ENCODE measurements around the gene VAMP4. TPM values are rescaled to one million over a fixed set of nuclear protein-coding genes. Genes with fewer than 3 reads are reported as not detected.

Gene VAMP4
- total and polyA plus RNA-seq, 10 of the 15 experiments (the other 5 are each of a cell fraction or from before 2014, with no cell fraction given): 0.90 to 7.9 (median 4.3) TPM

DNA sequence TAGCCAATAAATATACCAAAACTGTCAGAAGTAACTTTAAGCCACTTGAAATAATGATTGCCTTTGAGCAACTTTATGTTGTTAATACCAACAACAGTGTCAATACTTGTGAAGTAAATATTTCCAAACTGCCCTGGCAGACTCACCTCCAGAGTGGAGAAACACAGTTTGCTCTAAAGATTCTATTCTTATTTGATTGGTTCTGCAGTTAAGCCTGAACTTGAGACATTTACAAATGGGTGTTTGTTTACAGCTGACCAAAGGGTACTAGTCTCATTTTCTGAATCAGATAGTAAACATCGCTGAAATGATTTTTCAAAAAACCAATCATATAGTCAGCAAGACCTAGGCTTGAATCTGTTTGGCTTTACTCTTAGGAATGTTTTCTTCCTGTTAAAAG lies 88.1 kb downstream of the VAMP4 start (continued):
- TF ChIP-seq NFXL1 (IDR thresholded peaks at IDR 0.05; ENCODE audit: borderline replicate concordance): no peak

DNA sequence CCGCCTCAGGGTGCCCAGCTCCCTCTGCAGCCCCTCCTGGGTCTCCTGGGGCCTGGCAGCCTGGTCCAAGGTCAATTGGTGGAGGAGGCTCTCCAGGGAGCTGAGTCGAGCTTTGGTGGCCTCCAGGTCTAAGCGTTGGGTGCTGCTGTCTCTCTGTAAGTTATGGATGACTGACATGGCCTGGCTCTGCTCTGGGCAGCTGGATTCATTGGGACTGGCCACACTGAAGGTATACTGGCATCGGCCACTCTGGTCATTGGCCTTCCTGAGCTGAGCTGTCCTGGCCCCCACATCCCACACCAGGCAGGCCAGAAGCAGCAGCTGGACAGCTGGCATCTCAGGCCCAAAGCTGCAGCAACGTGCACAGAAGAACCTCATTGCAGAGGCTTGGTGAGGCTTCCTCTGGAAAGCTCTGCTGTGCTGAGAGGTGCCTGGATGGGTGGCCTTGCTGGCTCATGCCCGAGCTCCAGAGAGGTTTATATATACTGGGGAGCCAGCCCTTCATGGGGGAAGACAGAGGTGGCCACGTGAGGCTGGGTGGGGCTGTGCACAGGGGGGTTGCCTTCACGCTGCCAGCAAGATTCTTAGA lies 89.5 kb downstream of the VAMP4 start, which contains the start of gene MYOC:
MYOC (minus strand) TSS at position 455 of the 589 bp plus-strand sequence; CDS start at position 378, 77 bp downstream.
- H3K79me2 ChIP-seq (ENCODE audit: control insufficient read depth, insufficient read depth, low read length): no peaks in the 10 kb centered on the region
- no peaks in the 10 kb centered on the region for H4K20me1 ChIP-seq (ENCODE audit: control insufficient read depth, insufficient read depth)
- H3K4me2 ChIP-seq (ENCODE audit: control insufficient read depth, insufficient read depth): no peak within 1 kb of the TSS
- H3K9me3 ChIP-seq (replicated peaks; ENCODE audit: control insufficient read depth, insufficient read depth, low read length): no peaks in the 10 kb centered on the region
- CTCF ChIA-PET: interaction anchor here (0.6 to 7.3 kb wide), 5 partner anchors 7 to 153 kb away, joined by 3 to 68 read pairs (median 3); no protein-coding TSS in a partner anchor
- no peak within 1 kb of the TSS for H2AFZ ChIP-seq (ENCODE audit: control insufficient read depth, low read depth, low read length)
- 8% methylated on average over 8 of the region's 8 CpGs for WGBS (ENCODE audit: insufficient coverage, insufficient replicate concordance, low lambda C conversion rate, missing lambda C conversion rate)
- no peak within 1 kb of the TSS for H3K4me3 ChIP-seq
- H3K4me1 ChIP-seq (ENCODE audit: control insufficient read depth, insufficient read depth, low read length): no peaks in the 10 kb centered on the region
- RAD21 ChIA-PET (ENCODE audit: unreplicated experiment): interaction anchor here (0.6 to 0.9 kb wide), 2 partner anchors 31 to 66 kb away, joined by 3 read pairs; no protein-coding TSS in a partner anchor
- POLR2A ChIA-PET: interaction anchor here (1.3 kb wide), 1 partner anchor 16 kb away, joined by 3 read pairs; no protein-coding TSS in a partner anchor
- intact Hi-C loops (cut with micrococcal nuclease; ENCODE audit: unreplicated experiment) (no loop called here), in situ Hi-C loops (cut with MboI) (no loop called here)
- H3K9ac ChIP-seq (ENCODE audit: control insufficient read depth, insufficient read depth, low read length): no peak within 1 kb of the TSS
- no peak for ATAC-seq
- H3K27me3 ChIP-seq (replicated peaks in 1 of 2; ENCODE audit: control insufficient read depth in 2 of 2, insufficient read depth in 2 of 2, low read length in 1 of 2): peaks cover 0 to 3% of the 10 kb centered on the region in 2 experiments; a peak in 1 of 4 replicates
- FAIRE-seq: no peak
- SMC1A ChIA-PET (ENCODE audit: uncharacterized antibody, unreplicated experiment): no interaction called here
- no TSS peak for BruUV-seq (replicated peaks)
- no peak within 1 kb of the TSS for H3K27ac ChIP-seq (ENCODE audit: control insufficient read depth, insufficient read depth)
- no peak for DNase-seq (ENCODE audit: low read depth, low spot score)
- no peaks in the 10 kb centered on the region for H3K36me3 ChIP-seq (ENCODE audit: control insufficient read depth in 2 of 2, insufficient read depth in 2 of 2, low read length in 1 of 2)
- TF ChIP-seq, protein P1, sequence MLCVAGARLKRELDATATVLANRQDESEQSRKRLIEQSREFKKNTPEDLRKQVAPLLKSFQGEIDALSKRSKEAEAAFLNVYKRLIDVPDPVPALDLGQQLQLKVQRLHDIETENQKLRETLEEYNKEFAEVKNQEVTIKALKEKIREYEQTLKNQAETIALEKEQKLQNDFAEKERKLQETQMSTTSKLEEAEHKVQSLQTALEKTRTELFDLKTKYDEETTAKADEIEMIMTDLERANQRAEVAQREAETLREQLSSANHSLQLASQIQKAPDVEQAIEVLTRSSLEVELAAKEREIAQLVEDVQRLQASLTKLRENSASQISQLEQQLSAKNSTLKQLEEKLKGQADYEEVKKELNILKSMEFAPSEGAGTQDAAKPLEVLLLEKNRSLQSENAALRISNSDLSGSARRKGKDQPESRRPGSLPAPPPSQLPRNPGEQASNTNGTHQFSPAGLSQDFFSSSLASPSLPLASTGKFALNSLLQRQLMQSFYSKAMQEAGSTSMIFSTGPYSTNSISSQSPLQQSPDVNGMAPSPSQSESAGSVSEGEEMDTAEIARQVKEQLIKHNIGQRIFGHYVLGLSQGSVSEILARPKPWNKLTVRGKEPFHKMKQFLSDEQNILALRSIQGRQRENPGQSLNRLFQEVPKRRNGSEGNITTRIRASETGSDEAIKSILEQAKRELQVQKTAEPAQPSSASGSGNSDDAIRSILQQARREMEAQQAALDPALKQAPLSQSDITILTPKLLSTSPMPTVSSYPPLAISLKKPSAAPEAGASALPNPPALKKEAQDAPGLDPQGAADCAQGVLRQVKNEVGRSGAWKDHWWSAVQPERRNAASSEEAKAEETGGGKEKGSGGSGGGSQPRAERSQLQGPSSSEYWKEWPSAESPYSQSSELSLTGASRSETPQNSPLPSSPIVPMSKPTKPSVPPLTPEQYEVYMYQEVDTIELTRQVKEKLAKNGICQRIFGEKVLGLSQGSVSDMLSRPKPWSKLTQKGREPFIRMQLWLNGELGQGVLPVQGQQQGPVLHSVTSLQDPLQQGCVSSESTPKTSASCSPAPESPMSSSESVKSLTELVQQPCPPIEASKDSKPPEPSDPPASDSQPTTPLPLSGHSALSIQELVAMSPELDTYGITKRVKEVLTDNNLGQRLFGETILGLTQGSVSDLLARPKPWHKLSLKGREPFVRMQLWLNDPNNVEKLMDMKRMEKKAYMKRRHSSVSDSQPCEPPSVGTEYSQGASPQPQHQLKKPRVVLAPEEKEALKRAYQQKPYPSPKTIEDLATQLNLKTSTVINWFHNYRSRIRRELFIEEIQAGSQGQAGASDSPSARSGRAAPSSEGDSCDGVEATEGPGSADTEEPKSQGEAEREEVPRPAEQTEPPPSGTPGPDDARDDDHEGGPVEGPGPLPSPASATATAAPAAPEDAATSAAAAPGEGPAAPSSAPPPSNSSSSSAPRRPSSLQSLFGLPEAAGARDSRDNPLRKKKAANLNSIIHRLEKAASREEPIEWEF (IDR thresholded peaks at IDR 0.05; ENCODE audit: insufficient replicate concordance, low read depth, low read length): no peak
- TF ChIP-seq, protein P2, sequence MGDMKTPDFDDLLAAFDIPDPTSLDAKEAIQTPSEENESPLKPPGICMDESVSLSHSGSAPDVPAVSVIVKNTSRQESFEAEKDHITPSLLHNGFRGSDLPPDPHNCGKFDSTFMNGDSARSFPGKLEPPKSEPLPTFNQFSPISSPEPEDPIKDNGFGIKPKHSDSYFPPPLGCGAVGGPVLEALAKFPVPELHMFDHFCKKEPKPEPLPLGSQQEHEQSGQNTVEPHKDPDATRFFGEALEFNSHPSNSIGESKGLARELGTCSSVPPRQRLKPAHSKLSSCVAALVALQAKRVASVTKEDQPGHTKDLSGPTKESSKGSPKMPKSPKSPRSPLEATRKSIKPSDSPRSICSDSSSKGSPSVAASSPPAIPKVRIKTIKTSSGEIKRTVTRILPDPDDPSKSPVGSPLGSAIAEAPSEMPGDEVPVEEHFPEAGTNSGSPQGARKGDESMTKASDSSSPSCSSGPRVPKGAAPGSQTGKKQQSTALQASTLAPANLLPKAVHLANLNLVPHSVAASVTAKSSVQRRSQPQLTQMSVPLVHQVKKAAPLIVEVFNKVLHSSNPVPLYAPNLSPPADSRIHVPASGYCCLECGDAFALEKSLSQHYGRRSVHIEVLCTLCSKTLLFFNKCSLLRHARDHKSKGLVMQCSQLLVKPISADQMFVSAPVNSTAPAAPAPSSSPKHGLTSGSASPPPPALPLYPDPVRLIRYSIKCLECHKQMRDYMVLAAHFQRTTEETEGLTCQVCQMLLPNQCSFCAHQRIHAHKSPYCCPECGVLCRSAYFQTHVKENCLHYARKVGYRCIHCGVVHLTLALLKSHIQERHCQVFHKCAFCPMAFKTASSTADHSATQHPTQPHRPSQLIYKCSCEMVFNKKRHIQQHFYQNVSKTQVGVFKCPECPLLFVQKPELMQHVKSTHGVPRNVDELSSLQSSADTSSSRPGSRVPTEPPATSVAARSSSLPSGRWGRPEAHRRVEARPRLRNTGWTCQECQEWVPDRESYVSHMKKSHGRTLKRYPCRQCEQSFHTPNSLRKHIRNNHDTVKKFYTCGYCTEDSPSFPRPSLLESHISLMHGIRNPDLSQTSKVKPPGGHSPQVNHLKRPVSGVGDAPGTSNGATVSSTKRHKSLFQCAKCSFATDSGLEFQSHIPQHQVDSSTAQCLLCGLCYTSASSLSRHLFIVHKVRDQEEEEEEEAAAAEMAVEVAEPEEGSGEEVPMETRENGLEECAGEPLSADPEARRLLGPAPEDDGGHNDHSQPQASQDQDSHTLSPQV (IDR thresholded peaks at IDR 0.05): no peak
- TF ChIP-seq CBFB (IDR thresholded peaks at IDR 0.05; ENCODE audit: low read depth) (no peak), TCF7 (IDR thresholded peaks at IDR 0.05; ENCODE audit: borderline replicate concordance) (no peak), LARP7 (IDR thresholded peaks at IDR 0.05) (no peak), IRF4 (IDR thresholded peaks at IDR 0.05; ENCODE audit: low read depth, low read length) (no peak), CBX5 (IDR thresholded peaks at IDR 0.05; ENCODE audit: low read depth) (no peak)
- TF ChIP-seq, protein P3, sequence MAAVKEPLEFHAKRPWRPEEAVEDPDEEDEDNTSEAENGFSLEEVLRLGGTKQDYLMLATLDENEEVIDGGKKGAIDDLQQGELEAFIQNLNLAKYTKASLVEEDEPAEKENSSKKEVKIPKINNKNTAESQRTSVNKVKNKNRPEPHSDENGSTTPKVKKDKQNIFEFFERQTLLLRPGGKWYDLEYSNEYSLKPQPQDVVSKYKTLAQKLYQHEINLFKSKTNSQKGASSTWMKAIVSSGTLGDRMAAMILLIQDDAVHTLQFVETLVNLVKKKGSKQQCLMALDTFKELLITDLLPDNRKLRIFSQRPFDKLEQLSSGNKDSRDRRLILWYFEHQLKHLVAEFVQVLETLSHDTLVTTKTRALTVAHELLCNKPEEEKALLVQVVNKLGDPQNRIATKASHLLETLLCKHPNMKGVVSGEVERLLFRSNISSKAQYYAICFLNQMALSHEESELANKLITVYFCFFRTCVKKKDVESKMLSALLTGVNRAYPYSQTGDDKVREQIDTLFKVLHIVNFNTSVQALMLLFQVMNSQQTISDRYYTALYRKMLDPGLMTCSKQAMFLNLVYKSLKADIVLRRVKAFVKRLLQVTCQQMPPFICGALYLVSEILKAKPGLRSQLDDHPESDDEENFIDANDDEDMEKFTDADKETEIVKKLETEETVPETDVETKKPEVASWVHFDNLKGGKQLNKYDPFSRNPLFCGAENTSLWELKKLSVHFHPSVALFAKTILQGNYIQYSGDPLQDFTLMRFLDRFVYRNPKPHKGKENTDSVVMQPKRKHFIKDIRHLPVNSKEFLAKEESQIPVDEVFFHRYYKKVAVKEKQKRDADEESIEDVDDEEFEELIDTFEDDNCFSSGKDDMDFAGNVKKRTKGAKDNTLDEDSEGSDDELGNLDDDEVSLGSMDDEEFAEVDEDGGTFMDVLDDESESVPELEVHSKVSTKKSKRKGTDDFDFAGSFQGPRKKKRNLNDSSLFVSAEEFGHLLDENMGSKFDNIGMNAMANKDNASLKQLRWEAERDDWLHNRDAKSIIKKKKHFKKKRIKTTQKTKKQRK (IDR thresholded peaks at IDR 0.05; ENCODE audit: low read depth, low read length): no peak
